ENCODE results near the gene SRP54. TPM values are rescaled to one million over a fixed set of nuclear protein-coding genes. Genes with fewer than 3 reads are reported as not detected.
A peak's percentile ranks its signal among the peaks of the same experiment; 100 is the strongest.

SRP54 gene
- total and polyA plus RNA-seq, 2 of the 13 experiments (the other 11 are each of a cell fraction or from before 2014, with no cell fraction given), result 42.2 to 207 TPM

DNA sequence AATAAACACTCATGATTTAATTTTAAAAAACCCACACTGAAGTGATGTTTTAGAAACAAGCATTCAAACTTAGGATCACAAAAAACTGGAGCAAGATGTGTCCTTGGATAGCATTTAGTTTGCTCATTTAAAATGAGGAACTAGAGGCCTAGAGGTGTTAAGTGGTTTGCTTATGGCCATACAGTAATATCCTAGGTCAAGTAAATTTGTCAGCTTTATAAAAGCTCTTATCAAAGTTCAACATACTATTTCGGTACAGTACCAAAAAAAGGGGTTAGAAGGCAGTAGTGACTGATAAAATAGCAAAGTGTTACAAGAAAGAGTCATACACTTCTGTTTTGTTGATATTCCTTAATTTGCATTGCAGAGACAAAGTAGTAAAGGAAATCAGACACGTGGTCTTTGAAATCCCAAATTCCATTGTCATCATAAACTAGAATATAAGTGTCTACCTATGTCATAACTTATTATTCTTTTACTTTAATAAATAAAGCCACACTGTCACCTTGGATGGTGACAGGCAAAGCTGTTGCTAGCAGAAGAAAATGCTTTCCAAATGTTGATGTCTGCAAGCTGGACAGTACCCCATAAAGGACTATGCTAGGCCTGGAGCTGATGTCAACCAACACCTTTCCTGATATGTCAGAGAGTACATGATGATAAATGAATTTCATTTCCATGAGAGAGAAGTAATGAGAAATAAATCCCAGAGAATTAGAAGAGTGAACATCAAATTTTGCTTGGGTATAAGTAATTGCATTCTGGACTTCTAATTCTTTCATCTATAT is 17.6 kb upstream of the SRP54 start:
- BruUV-seq (replicated peaks), result no TSS peak

GRCh38 chr14:34965912-34966311 is 16.9 kb upstream of the SRP54 start:
- no peak overlapping the region for H3K4me3 ChIP-seq (replicated peaks in 1 of 3; ENCODE audit: insufficient read depth in 1 of 3, low read depth in 2 of 3, low read length in 3 of 3)
- TSS peak; percentile 15 for BruUV-seq (replicated peaks)
- peaks cover 27 to 62% of the 10 kb centered on the region in 2 experiments for H3K36me3 ChIP-seq (replicated peaks in 1 of 2; ENCODE audit: control insufficient read depth in 1 of 2, insufficient read depth in 2 of 2, low read length in 2 of 2)
- in situ Hi-C loops (cut with HindIII; ENCODE audit: extremely low pct_ligation_motif_present, low pct_unique_long_range_greater_than_20kb) (no loop called here), intact Hi-C loops (cut with micrococcal nuclease; ENCODE audit: unreplicated experiment) (no loop called here)
- no peak; the same call in 2 of the 3 replicates for ATAC-seq
- POLR2A ChIA-PET, result no interaction called here
- H3K9me3 ChIP-seq (ENCODE audit: low read length), result no peaks in the 10 kb centered on the region
- FAIRE-seq, result no peak
- WGBS (ENCODE audit: low lambda C conversion rate), result 96% methylated on average over 4 of the region's 4 CpGs
- no peak overlapping the region for H2AFZ ChIP-seq (ENCODE audit: low read length)
- DNase-seq (ENCODE audit: low spot score), result no peak
- peaks cover 13% of the 10 kb centered on the region for H3K79me2 ChIP-seq (ENCODE audit: insufficient read depth, low read length)
- peak; percentile 84 for TF ChIP-seq RBM22 (optimal IDR thresholded peaks at IDR 0.05; ENCODE audit: low read length)
- no peak for TF ChIP-seq ZBTB46 (CRISPR knock-in tag; IDR thresholded peaks at IDR 0.05; ENCODE audit: borderline replicate concordance)
- no peak for TF ChIP-seq ELF1 (CRISPR knock-in tag; IDR thresholded peaks at IDR 0.05)
- TF ChIP-seq ATF7 (IDR thresholded peaks at IDR 0.05), result no peak
- TF ChIP-seq ATF7 (CRISPR knock-in tag; IDR thresholded peaks at IDR 0.05), result no peak
- no peak for TF ChIP-seq CENPT (CRISPR knock-in tag; IDR thresholded peaks at IDR 0.05; ENCODE audit: low read depth)
- TF ChIP-seq TOE1 (CRISPR knock-in tag; IDR thresholded peaks at IDR 0.05), result no peak
- TF ChIP-seq, protein P1, sequence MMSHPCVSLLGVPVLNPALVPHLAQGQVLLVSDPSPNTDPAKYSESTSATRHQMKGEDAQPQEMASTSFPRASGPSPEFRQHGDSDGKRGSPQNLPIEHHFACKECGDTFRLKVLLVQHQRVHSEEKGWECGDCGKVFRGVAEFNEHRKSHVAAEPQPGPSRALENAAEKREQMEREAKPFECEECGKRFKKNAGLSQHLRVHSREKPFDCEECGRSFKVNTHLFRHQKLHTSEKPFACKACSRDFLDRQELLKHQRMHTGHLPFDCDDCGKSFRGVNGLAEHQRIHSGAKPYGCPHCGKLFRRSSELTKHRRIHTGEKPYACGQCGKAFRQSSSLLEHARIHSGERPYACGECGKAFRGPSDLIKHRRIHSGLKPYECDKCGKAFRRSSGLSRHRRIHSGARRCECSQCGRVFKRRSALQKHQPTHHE (CRISPR knock-in tag; IDR thresholded peaks at IDR 0.05; ENCODE audit: borderline replicate concordance), result no peak
- H3K4me1 ChIP-seq (ENCODE audit: insufficient read depth, low read length), result no peaks in the 10 kb centered on the region
- H3K4me2 ChIP-seq (ENCODE audit: low read depth, low read length), result no peak overlapping the region
- H3K9ac ChIP-seq (ENCODE audit: insufficient read depth, low read depth, low read length), result no peak overlapping the region
- H4K20me1 ChIP-seq (ENCODE audit: insufficient read depth, low read length), result no peaks in the 10 kb centered on the region
- no peak overlapping the region for H3K27ac ChIP-seq (ENCODE audit: extremely low read length, insufficient read depth, low read length)
- CTCF ChIA-PET (ENCODE audit: low intra/inter-chr PET ratio, low total read pairs), result no interaction called here
- H3K27me3 ChIP-seq (ENCODE audit: control insufficient read depth in 1 of 2, insufficient read depth in 2 of 2, low read length in 2 of 2), result no peaks in the 10 kb centered on the region

More for the DNA sequence above, 17.6 kb upstream of the SRP54 start:
- TF ChIP-seq CCAR2 (optimal IDR thresholded peaks at IDR 0.05; ENCODE audit: low read depth, low read length) (no peak), ZNF670 (CRISPR knock-in tag; IDR thresholded peaks at IDR 0.05; ENCODE audit: borderline replicate concordance) (0 out of 2 replicates have a peak, but pooled peaks have one; percentile 8)
- CTCF ChIA-PET (ENCODE audit: low intra/inter-chr PET ratio, low total read pairs), result no interaction called here
- WGBS (ENCODE audit: low lambda C conversion rate), result 92% methylated on average over 2 of the region's 2 CpGs
- H3K27ac ChIP-seq (ENCODE audit: extremely low read length, insufficient read depth, low read length), result no peak overlapping the region
- no peaks in the 10 kb centered on the region for H3K9me3 ChIP-seq (ENCODE audit: low read length)
- no peak overlapping the region for H3K9ac ChIP-seq (ENCODE audit: insufficient read depth, low read depth, low read length)
- no peak for ATAC-seq
- in situ Hi-C loops (cut with HindIII; ENCODE audit: extremely low pct_ligation_motif_present, low pct_unique_long_range_greater_than_20kb), result no loop called here
- no peak for DNase-seq (ENCODE audit: low spot score)
- no peaks in the 10 kb centered on the region for H4K20me1 ChIP-seq (ENCODE audit: insufficient read depth, low read length)
- no peak for FAIRE-seq
- no peaks in the 10 kb centered on the region for H3K27me3 ChIP-seq (ENCODE audit: control insufficient read depth in 1 of 2, insufficient read depth in 2 of 2, low read length in 2 of 2)
- peaks cover 6% of the 10 kb centered on the region for H3K79me2 ChIP-seq (ENCODE audit: insufficient read depth, low read length)
- H3K4me2 ChIP-seq (ENCODE audit: low read depth, low read length), result no peak overlapping the region
- H2AFZ ChIP-seq (ENCODE audit: low read length), result no peak overlapping the region
- H3K4me1 ChIP-seq (ENCODE audit: insufficient read depth, low read length), result no peaks in the 10 kb centered on the region
- POLR2A ChIA-PET, result interaction anchor here (0.5 kb wide), 1 partner anchor 13 kb away, joined by 3 read pairs; no protein-coding TSS in a partner anchor
- H3K4me3 ChIP-seq (replicated peaks in 1 of 3; ENCODE audit: insufficient read depth in 1 of 3, low read depth in 2 of 3, low read length in 3 of 3), result no peak overlapping the region
- intact Hi-C loops (cut with micrococcal nuclease; ENCODE audit: unreplicated experiment), result no loop called here
- peaks cover 27 to 60% of the 10 kb centered on the region in 2 experiments for H3K36me3 ChIP-seq (replicated peaks in 1 of 2; ENCODE audit: control insufficient read depth in 1 of 2, insufficient read depth in 2 of 2, low read length in 2 of 2)
